HG03354 (cell line): ENCODE results near the gene CFLAR.
"Not testable (repeated sequence)": the region's sequence is repeated elsewhere in the genome, so short reads cannot be mapped to it uniquely, and the experiment has no call there.

Experiments used
- ATAC-seq: cut with Tn5 transposase; IDR thresholded peaks from one replicate; pipeline ENCODE4 v1.9.1; 2021; ENCODE audit warnings: mild to moderate bottlenecking; ENCODE audit not compliant: unreplicated experiment, poor library complexity, severe bottlenecking

The CFLAR gene

GRCh38 chr2:201172279-201172678 is 56.3 kb downstream of the CFLAR start:
- no peak for ATAC-seq

DNA sequence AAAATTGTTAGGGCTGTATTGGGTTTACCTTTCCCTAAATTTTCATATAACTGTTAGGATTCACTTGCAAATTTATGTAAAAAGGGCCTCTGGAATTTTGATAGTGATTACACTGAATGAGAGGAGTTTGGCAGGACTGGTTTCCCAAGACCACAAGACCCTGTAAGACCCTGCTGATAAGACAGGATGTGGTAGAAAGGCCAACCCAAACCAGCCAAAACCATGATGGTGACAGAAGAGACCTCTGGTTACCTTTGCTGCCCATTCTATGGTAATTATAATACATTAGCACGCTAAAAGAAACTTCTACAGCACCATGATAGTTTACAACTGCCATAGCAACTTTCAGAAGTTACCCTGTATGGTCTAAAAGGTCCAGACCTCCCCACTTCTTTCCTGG is 58.7 kb downstream of the CFLAR start:
- no peak for ATAC-seq

DNA sequence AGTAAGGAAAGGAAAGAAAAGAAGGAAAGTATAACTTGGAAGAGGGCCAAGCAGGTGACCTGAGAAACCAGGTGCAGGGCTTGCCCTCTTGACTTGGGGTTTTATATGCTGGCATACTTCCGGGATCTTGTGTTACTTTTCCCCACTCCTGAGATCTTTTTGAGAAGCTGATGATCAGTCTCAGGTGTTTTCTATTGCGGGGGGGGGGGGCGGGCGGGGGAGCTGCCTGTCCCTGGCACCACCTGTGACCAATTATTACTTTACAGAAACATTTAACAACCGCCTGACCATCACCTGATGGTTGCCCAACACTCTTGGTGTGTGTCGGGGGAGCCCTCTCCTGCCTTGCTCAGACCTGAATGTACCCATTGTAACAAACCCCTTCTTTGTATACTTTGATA is 60.1 kb downstream of the CFLAR start:
- ATAC-seq: no peak

- no peak for ATAC-seq
Observed at GRCh38 chr2:201180010-201180409, 64.0 kb downstream of the CFLAR start.

- peak; percentile 69 for ATAC-seq
Observed at GRCh38 chr2:201182650-201183364, 66.8 kb downstream of the CFLAR start, which contains the start of gene CASP10. Gene CASP10, plus strand, starts transcription at chr2:201183141. Its CDS starts 2,637 bp downstream, at chr2:201185778.

DNA sequence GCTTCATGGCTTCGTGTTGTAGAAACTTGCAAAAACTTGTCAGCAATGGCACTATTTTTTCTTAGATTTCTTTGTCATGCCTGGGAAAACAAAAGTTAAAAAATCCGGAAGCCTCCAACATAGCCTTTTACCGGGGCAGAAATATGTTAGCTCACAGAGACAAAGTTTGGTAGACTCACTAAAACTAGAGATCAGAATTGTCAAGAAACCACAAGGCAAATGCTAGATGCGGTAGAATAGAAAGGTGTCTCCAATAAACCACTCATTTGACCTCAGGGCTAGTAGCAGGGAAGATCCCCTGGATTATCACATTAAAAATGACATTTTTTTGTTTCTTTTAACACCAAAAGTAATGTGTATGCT is 67.4 kb downstream of the CFLAR start:
- ATAC-seq: no peak

GRCh38 chr2:201183835-201184234 is 67.9 kb downstream of the CFLAR start:
- ATAC-seq: not testable (repeated sequence)

DNA sequence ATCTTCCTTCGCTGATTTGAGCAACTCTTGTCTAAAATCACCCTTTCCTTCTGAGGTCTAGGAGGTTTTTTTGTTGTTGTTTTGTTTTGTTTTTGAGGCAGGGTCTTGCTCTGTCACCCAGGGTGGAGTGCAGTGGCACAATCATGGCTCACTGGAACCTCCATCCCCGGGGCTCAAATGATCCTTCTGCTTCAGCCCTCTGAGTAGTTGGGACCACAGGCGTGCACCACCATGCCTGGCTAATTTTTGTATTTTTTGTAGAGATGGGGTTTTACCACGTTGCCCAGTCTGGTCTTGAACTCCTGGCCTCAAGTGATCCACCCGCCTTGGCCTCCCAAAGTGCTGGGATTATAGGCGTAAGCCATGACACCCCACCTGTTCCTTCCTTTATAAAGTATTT is 68.3 kb downstream of the CFLAR start:
- not testable (repeated sequence) for ATAC-seq

DNA sequence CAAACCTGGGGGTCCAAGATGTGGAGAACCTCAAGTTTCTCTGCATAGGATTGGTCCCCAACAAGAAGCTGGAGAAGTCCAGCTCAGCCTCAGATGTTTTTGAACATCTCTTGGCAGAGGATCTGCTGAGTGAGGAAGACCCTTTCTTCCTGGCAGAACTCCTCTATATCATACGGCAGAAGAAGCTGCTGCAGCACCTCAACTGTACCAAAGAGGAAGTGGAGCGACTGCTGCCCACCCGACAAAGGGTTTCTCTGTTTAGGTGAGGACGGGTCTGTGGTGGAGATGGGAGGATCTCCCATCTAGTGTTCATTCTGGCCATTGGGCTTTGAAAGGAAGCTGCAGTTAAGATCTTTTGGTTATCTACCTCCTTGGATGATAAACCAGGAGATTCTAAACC is 69.9 kb downstream of the CFLAR start:
- ATAC-seq: no peak

- ATAC-seq: no peak
Observed at GRCh38 chr2:201186982-201187381, 71.0 kb downstream of the CFLAR start.

- ATAC-seq: no peak
Observed at GRCh38 chr2:201188449-201188848, 72.5 kb downstream of the CFLAR start.

- ATAC-seq: no peak
Observed at GRCh38 chr2:201191132-201191875, 75.3 kb downstream of the CFLAR start.

DNA sequence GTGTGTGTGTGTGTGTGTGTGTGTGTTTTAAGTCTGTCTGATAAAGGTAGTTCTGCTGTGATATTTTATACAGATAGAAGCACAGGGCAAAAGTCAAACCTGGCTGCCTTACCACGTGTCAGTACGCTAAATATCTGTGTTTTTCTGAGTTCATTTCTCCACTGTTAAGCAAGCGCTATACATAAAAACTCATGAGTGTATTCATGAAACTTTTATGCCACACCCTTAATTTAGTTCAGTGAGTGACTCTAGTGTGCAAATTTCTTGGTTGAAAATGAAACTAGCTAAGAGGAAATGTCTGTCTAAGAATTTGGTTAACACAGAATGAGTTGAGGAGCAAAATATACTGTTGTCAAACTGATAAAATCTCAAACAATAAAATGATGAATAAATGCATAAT is 78.1 kb downstream of the CFLAR start:
- ATAC-seq: peak; percentile 97

DNA sequence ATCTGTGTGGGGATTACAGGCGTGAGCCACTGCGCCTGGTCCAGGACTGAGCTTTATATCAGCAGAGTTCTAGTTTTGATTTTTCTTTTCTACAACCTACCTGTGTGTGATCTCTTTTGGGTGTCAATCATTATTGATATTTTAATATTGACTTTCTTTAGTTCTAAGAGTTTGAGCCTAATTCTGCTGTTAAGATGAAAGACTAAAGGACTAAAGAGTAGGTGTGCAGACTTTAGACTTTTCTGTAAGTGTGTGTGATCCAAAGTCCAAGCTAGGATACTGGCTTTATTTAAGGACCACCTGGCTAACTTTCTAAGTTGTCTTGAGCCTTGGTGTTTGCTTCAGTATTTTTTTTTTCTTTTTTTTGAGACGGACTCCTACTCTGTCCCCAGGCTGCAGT is 79.4 kb downstream of the CFLAR start:
- ATAC-seq: no peak

DNA sequence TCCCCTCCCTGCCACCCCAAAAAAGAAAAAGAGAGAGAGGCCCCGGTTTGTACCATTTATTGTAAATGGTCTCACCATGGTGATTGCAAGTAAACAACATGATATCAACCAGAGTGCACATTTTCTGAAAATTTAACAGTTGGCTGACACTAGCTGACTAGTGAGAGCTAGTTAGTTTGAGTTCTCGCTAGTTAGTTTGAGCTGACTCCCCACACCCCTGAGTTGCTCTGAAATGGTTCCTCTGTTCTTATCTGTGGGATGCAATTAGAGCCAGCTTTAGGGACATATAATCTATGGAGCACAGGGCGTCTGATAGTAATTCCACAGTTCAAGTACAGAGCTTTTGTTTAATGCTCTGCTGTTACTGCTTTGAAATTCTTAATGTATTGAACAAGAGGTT is 80.0 kb downstream of the CFLAR start:
- no peak for ATAC-seq

DNA sequence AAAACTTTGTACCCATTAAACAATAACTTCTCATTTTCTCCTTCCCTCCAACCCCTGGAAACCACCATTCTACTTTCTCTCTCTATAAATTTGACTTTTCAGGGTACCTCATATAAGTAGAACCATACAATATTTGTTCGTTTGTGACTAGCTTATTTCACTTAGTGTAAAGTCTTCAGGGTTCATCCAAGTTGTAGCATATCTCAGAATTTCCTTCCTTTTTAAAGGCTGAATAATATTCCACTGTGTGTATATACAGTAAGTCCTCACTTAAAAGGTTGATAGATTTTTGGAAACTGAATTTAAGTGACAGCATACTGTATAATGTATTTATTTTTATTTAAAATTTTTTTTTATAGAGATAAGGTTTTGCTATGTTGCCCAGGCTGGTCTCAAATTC is 80.8 kb downstream of the CFLAR start:
- no peak for ATAC-seq

DNA sequence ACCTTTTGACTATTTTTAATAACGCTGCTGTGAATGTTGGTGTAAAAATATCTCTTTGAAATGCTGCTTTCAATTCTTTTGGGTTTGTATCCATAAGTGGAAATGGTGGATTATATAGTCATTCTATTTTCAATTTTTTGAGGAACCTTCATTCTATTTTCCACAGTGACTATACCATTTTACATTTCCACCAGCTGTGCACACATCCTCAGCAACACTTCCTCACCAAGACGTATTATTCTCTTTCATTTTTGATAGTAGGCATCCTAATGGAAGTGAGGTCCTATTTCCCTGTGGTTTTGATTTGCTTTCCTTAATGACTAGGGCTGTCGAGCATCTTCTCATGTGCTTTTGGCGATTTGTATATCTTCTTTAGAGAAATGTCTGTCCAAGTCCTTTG is 81.8 kb downstream of the CFLAR start:
- no peak for ATAC-seq

GRCh38 chr2:201199847-201200246 is 83.9 kb downstream of the CFLAR start:
- no peak for ATAC-seq

GRCh38 chr2:201200345-201200744 is 84.4 kb downstream of the CFLAR start:
- ATAC-seq: no peak

- no peak for ATAC-seq
Observed at GRCh38 chr2:201201371-201201770, 85.4 kb downstream of the CFLAR start.

GRCh38 chr2:201203916-201204654 is 88.1 kb downstream of the CFLAR start:
- ATAC-seq: no peak
